Measurements from ENCODE around the gene GRIK1. TPM values are rescaled to one million over a fixed set of nuclear protein-coding genes. Genes with fewer than 3 reads are reported as not detected.

GRIK1 gene
- total and polyA plus RNA-seq, 12 donors: not detected

DNA sequence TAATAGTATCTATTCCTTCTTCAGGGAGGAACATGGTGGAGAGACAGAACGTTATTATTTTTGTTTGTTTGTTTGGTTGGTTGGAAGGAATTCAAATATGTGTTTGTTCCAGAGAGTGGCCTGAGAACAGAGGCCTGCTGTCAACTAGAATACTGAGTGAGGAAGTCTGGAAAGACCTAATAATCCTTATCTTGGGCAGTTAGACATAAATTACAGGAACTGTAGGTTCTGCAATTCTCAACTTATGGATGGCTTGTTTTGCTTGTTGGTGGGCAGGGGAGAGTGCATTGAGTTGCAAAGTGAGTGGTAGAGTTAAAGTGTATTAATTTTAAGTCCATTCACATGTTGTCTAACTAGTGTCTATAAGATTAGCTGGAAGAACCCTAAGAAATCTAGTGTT is 443.5 kb downstream of the GRIK1 start:
- intact Hi-C loops (cut with DNase I): no loop called here
- H3K9me3 ChIP-seq: peaks cover 0 to 8% (median 0%) of the 10 kb centered on the region in 11 donors
- 51 to 61% methylated on average over 1 of the region's 1 CpG for WGBS, 2 donors

DNA sequence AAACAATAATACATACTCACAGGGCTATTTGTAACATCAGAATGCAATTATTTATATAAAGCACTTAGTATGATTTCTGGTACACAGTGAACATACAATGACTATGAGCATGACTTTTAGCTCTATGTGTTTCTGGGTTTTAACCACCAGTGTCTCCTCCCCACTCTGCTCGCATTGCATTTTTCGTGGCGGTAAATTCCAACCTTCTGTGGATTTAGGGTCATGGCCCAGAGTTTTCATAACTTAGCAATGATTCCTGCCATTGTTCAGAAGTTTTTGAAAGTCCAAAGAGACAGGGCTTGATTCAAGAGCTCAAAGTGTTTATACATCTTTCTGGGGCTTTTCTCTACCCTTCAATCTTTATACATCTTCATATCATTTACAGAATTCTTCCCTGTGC is 449.8 kb downstream of the GRIK1 start:
- no peak for DNase-seq
- Histone ChIP-seq H3K27ac (no peak overlapping the region), H3K36me3 (no peaks in the 10 kb centered on the region), H3K27me3 (no peaks in the 10 kb centered on the region), H3K4me1 (peaks cover 0 to 4% (median 0%) of the 10 kb centered on the region in 9 donors), H3K9me3 (no peaks in the 10 kb centered on the region), H3K4me3 (no peak overlapping the region)
- 90 to 94% methylated on average over 3 of the region's 3 CpGs for WGBS, 2 donors
- TF ChIP-seq, protein P1, sequence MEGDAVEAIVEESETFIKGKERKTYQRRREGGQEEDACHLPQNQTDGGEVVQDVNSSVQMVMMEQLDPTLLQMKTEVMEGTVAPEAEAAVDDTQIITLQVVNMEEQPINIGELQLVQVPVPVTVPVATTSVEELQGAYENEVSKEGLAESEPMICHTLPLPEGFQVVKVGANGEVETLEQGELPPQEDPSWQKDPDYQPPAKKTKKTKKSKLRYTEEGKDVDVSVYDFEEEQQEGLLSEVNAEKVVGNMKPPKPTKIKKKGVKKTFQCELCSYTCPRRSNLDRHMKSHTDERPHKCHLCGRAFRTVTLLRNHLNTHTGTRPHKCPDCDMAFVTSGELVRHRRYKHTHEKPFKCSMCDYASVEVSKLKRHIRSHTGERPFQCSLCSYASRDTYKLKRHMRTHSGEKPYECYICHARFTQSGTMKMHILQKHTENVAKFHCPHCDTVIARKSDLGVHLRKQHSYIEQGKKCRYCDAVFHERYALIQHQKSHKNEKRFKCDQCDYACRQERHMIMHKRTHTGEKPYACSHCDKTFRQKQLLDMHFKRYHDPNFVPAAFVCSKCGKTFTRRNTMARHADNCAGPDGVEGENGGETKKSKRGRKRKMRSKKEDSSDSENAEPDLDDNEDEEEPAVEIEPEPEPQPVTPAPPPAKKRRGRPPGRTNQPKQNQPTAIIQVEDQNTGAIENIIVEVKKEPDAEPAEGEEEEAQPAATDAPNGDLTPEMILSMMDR (IDR thresholded peaks at IDR 0.05): no peak
- ATAC-seq: no peak
- intact Hi-C loops (cut with DNase I): no loop called here

More for the DNA sequence above, 443.5 kb downstream of the GRIK1 start:
- DNase-seq (no peak), ATAC-seq (no peak)
- Histone ChIP-seq H3K4me1 (no peaks in the 10 kb centered on the region), H3K27ac (no peak overlapping the region), H3K4me3 (no peak overlapping the region), H3K27me3 (no peaks in the 10 kb centered on the region), H3K36me3 (peaks cover 0 to 7% (median 0%) of the 10 kb centered on the region in 9 donors)
- TF ChIP-seq, protein P1 (IDR thresholded peaks at IDR 0.05): no peak

DNA sequence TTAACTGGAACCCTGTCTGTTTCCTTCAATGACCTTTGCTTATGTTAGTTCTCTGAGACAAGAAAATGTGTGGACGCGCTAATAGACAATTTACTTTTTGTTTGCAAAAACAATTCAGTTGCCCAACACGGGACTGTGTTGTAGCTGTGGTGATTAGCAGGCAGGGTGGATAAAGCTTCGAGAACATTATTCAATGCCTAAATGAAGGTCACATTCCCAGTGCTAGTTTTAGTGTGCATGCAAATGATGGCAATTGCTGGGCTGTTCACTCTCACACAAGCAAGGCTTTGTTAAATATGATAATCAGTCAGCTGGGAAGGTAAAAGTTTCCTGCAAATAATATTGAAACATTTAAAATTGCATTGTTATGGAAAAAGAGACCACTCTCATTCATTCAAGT is 452.6 kb downstream of the GRIK1 start:
- DNase-seq (no peak), ATAC-seq (peak in 1 of 8 donors; percentile 17)
- no peaks in the 10 kb centered on the region for H3K27me3 ChIP-seq
- no peak overlapping the region for H3K4me3 ChIP-seq
- peaks cover 0 to 6% (median 0%) of the 10 kb centered on the region in 11 donors for H3K9me3 ChIP-seq
- WGBS, 2 donors: 51 to 59% methylated on average over 4 of the region's 4 CpGs
- H3K4me1 ChIP-seq: peaks cover 0 to 4% (median 0%) of the 10 kb centered on the region in 9 donors
- intact Hi-C loops (cut with DNase I): no loop called here
- H3K36me3 ChIP-seq: no peaks in the 10 kb centered on the region
- no peak overlapping the region for H3K27ac ChIP-seq
- TF ChIP-seq, protein P1 (IDR thresholded peaks at IDR 0.05): no peak

Other genes starting within 250 kb of the GRIK1 start
- gene CLDN17, start 226.8 kb upstream of the GRIK1 start, total RNA-seq: not detected
- gene CLDN17, start 226.8 kb upstream of the GRIK1 start, polyA plus RNA-seq: not detected

Data from heart right ventricle (tissue), 16 donors.